Measurements from ENCODE around the gene LPAR2. TPM values are rescaled to one million over a fixed set of nuclear protein-coding genes. Genes with fewer than 3 reads are reported as not detected.

Gene LPAR2
- total RNA-seq = 100 to 1,000 TPM in 1 of 5 donors, 10 to 100 TPM in 2, 1 to 10 TPM in 2; 4.1 to 156 (median 25.9) TPM
- polyA plus RNA-seq = 10 to 100 TPM; 14.4 to 23.0 (median 15.0) TPM
- long read RNA-seq, donor 1, partial matches to known transcripts = 0 of 2 reads
- long read RNA-seq, donor 1, other reads (novel, unspliced or antisense) = 0 of 2 reads
- long read RNA-seq, donor 2, partial matches to known transcripts = 0 of 3 reads
- long read RNA-seq, donor 2, other reads (novel, unspliced or antisense) = 0 of 3 reads
- long read RNA-seq, donor 3, partial matches to known transcripts = 0 of 2 reads
- long read RNA-seq, donor 3, other reads (novel, unspliced or antisense) = 0 of 2 reads
- long read RNA-seq, donor 4, partial matches to known transcripts = 0 of 1 reads
- long read RNA-seq, donor 4, other reads (novel, unspliced or antisense) = 0 of 1 reads
- long read RNA-seq, donor 5, partial matches to known transcripts = 0 of 2 reads
- long read RNA-seq, donor 5, other reads (novel, unspliced or antisense) = 0 of 2 reads
- long read RNA-seq, donor 6, transcript LPAR2-201 (3 exons, 1,791 nt) = major isoform, 7 of 25 reads
- long read RNA-seq, donor 6, partial matches to known transcripts = 12 of 25 reads
- long read RNA-seq, donor 6, other reads (novel, unspliced or antisense) = 0 of 25 reads
- long read RNA-seq, donor 7, partial matches to known transcripts = 0 of 2 reads
- long read RNA-seq, donor 7, other reads (novel, unspliced or antisense) = 0 of 2 reads
- long read RNA-seq, donor 8, partial matches to known transcripts = 0 of 2 reads
- long read RNA-seq, donor 8, other reads (novel, unspliced or antisense) = 0 of 2 reads
- long read RNA-seq, donor 9, partial matches to known transcripts = 0 of 3 reads
- long read RNA-seq, donor 9, other reads (novel, unspliced or antisense) = 0 of 3 reads
- long read RNA-seq, donor 10 = 0 reads

DNA sequence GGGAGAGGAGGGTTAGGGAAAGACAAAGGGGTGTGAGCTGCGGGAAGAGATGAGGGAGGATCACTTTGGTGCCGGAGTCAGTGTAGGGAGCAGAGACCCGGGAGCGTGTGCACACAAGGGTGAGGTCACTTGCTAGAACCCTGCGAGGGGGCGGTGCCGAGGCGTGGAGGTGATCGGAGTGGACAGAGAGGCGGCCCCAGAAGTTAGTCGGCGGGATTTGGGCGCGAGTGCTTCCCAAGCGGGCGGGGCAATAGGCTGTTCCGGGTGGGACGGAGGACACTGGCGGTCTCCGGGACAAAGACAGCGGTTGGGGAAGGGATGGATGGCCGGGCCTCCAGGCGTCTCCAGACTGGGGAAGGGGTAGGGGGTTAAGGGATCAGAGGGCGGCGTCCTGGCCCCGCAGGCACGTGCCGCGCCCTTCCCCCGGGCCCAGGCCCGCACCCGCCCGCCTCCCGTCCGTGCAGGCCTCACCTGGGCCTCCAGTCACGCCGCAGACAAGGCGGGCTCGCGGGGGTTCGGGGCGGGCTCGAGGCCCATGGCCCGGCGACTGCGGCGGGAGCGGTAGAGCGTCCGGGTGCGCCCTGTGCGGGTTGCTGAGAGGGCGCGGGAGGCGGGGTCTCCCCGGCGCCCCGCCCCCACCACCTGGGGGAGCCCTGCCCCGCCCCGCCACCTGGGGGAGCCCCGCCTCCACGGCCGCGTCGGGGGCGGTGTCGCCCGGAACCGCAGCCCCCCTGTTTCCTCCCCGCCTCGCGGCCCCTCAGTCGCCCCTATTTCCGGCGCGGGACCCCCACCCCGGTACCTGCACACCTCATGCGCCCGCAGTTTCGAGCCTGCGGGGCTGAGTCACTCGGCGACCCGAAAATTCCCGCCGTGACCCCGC is at the start of gene LPAR2:
TSS of gene LPAR2 (minus strand) at position 600 of the 880 bp plus-strand sequence. CDS start 945 bp downstream, outside the sequence.
- TF ChIP-seq POLR2AphosphoS5 (IDR thresholded peaks at IDR 0.05) (peak in 2 of 3 donors; percentile 43 to 49), CTCF (IDR thresholded peaks at IDR 0.05) (no peak)
- DNase-seq = peak; percentile 87 to 90
- intact Hi-C loops (cut with DNase I; ENCODE audit: low total_unique reads) = no loop called here
- peak within 1 kb of the TSS; percentile 79 to 95 (median 88) for H3K27ac ChIP-seq
- H3K4me1 ChIP-seq = peaks cover 13 to 34% (median 30%) of the 10 kb centered on the region in 4 donors
- H3K4me3 ChIP-seq = peak within 1 kb of the TSS; percentile 59 to 71 (median 60)
- WGBS, 5 donors = 0 to 2% (median 1%) methylated on average over 24 to 87 of the region's 87 CpGs
- H3K27me3 ChIP-seq = peaks cover 0 to 24% (median 0%) of the 10 kb centered on the region in 3 donors
- peaks cover 0 to 49% (median 30%) of the 10 kb centered on the region in 4 donors for H3K36me3 ChIP-seq
- no peaks in the 10 kb centered on the region for H3K9me3 ChIP-seq

DNA sequence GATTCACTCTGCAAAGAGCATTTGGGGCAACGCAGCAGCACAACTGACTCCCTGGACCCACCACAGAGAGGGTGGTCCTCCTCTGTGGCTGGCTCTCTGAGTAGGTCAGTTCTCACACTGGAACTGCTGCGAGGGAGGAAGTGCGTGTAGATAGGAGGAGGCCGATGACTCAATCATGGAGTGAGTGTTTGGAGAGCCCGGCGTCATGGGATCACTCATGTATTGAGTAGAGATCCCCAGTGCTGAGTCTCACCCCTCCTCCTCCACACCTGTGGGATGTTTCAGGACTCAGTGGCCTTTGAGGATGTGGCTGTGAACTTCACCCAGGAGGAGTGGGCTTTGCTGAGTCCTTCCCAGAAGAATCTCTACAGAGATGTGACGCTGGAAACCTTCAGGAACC is 49.6 kb upstream of the LPAR2 start:
- H3K36me3 ChIP-seq = peaks cover 38 to 98% (median 91%) of the 10 kb centered on the region in 4 donors
- no peaks in the 10 kb centered on the region for H3K27me3 ChIP-seq
- H3K9me3 ChIP-seq = peaks cover 3 to 90% (median 45%) of the 10 kb centered on the region in 4 donors
- no peak for DNase-seq
- no peak overlapping the region for H3K4me3 ChIP-seq
- H3K27ac ChIP-seq = no peak overlapping the region
- TF ChIP-seq EP300 (IDR thresholded peaks at IDR 0.05) (no peak), POLR2A (IDR thresholded peaks at IDR 0.05) (no peak), CTCF (IDR thresholded peaks at IDR 0.05) (no peak), POLR2AphosphoS5 (IDR thresholded peaks at IDR 0.05) (no peak)
- no peaks in the 10 kb centered on the region for H3K4me1 ChIP-seq
- intact Hi-C loops (cut with DNase I; ENCODE audit: low total_unique reads) = no loop called here
- WGBS, 5 donors = 87 to 98% (median 95%) methylated on average over 6 to 7 of the region's 7 CpGs

DNA sequence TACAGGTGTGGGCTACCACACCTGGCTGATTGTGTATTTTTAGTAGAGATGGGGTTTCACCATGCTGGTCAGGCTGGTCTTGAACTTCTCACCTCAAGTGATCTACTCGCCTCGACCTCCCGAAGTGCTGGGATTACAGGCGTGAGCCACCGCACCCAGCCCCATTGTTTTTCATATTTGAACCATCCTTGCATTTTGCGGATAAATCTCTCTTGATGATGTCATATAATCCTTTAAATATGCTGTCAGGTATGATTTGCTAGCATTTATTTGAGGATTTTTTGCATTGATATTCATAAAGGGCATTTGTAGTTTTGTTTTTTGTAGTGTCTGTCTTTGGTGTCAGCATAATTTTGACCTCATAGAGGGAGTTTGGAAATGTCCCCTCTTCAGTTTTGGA is 46.3 kb upstream of the LPAR2 start:
- Histone ChIP-seq H3K4me3 (no peak overlapping the region), H3K27me3 (no peaks in the 10 kb centered on the region), H3K4me1 (peaks cover 10 to 19% (median 12%) of the 10 kb centered on the region in 4 donors), H3K36me3 (peaks cover 29 to 73% (median 72%) of the 10 kb centered on the region in 4 donors), H3K9me3 (peaks cover 0 to 64% (median 27%) of the 10 kb centered on the region in 4 donors), H3K27ac (no peak overlapping the region)
- TF ChIP-seq POLR2A (IDR thresholded peaks at IDR 0.05) = no peak
- TF ChIP-seq EP300 (IDR thresholded peaks at IDR 0.05) = no peak
- no peak for TF ChIP-seq POLR2AphosphoS5 (IDR thresholded peaks at IDR 0.05)
- no peak for TF ChIP-seq CTCF (IDR thresholded peaks at IDR 0.05)
- intact Hi-C loops (cut with DNase I; ENCODE audit: low total_unique reads) = no loop called here
- 97 to 99% (median 98%) methylated on average over 6 of the region's 6 CpGs for WGBS, 5 donors
- no peak for DNase-seq
